Suprapubic skin (tissue), 4 donors: Measurements from ENCODE around the gene SLC9C2. TPM values are rescaled to one million over a fixed set of nuclear protein-coding genes. Genes with fewer than 3 reads are reported as not detected.
"Not testable (repeated sequence)": the region's sequence is repeated elsewhere in the genome, so short reads cannot be mapped to it uniquely, and the experiment has no call there.

Experiments used
- DNase-seq, 2 donors: peaks; one replicate each; pipeline ENCODE4 v3.0.0-alpha.2; 2019; ENCODE audit warnings: low spot score in 2 of 2
- H3K27ac ChIP-seq: fragments of 200-600 bp; sonication (generic); one replicate; pipeline ENCODE4 v1.5.1; 2019
- H3K27me3 ChIP-seq: fragments of 200-600 bp; sonication (generic); one replicate; pipeline ENCODE4 v1.5.1; 2019
- H3K36me3 ChIP-seq: fragments of 200-600 bp; sonication (generic); one replicate; pipeline ENCODE4 v1.5.1; 2019
- H3K4me1 ChIP-seq: fragments of 200-600 bp; sonication (generic); one replicate; pipeline ENCODE4 v1.5.1; 2019
- H3K4me3 ChIP-seq: fragments of 200-600 bp; sonication (generic); one replicate; pipeline ENCODE4 v1.5.1; 2019; ENCODE audit warnings: mild to moderate bottlenecking
- H3K9me3 ChIP-seq: fragments of 200-600 bp; sonication (generic); one replicate; pipeline ENCODE4 v1.5.1; 2019
- EP300 ChIP-seq: sonication (generic); formaldehyde crosslinking; IDR thresholded peaks from one replicate; pipeline ENCODE4 v1.6.1; 2017; ENCODE audit warnings: antibody characterized with exemption
- POLR2A ChIP-seq, 2 donors: fragments of 450-650 bp; IDR thresholded peaks; one replicate each; pipeline ENCODE4 v1.6.1; 2017; ENCODE audit warnings: antibody characterized with exemption in 2 of 2, mild to moderate bottlenecking in 2 of 2, moderate library complexity in 2 of 2
- POLR2AphosphoS5 ChIP-seq, 3 donors: sonication (generic); formaldehyde crosslinking; IDR thresholded peaks; one replicate each; pipeline ENCODE4 v1.6.1; 2017; ENCODE audit warnings: antibody characterized with exemption in 3 of 3
- WGBS: methylation state at CpG from one replicate; pipeline ENCODE4 v1.1.5; 2018; 5-methylcytosine and 5-hydroxymethylcytosine counted together
- total RNA-seq, 4 donors: library from RNA; depleted of rRNA; stranded (reverse); fragments of >200 nt; gene quantifications; one replicate each; pipeline ENCODE4 v1.1.0, GENCODE V29; 2016
- TF ChIP-seq, protein P1 (sequence below), 2 donors: fragments of 200-600 bp in 1 of 2; fragments of 450-650 bp in 1 of 2; sonication (generic) in 1 of 2; IDR thresholded peaks; one replicate each; pipeline ENCODE4 v1.5.1; 2016 to 2019; ENCODE audit warnings: antibody characterized with exemption in 2 of 2, mild to moderate bottlenecking in 1 of 2, moderate library complexity in 1 of 2

Gene SLC9C2
- total RNA-seq, 4 donors from 2014 or later = not detected

GRCh38 chr1:173470608-173471007, 132.3 kb downstream of the SLC9C2 start:
- Histone ChIP-seq H3K9me3 (no peaks in the 10 kb centered on the region), H3K4me1 (peaks cover 5% of the 10 kb centered on the region), H3K4me3 (no peak overlapping the region), H3K27me3 (no peaks in the 10 kb centered on the region), H3K27ac (no peak overlapping the region), H3K36me3 (peaks cover 4% of the 10 kb centered on the region)
- no peak for DNase-seq
- TF ChIP-seq EP300 (no peak), POLR2A (IDR thresholded peaks at IDR 0.05) (no peak), POLR2AphosphoS5 (IDR thresholded peaks at IDR 0.05) (no peak)
- TF ChIP-seq, protein P1, sequence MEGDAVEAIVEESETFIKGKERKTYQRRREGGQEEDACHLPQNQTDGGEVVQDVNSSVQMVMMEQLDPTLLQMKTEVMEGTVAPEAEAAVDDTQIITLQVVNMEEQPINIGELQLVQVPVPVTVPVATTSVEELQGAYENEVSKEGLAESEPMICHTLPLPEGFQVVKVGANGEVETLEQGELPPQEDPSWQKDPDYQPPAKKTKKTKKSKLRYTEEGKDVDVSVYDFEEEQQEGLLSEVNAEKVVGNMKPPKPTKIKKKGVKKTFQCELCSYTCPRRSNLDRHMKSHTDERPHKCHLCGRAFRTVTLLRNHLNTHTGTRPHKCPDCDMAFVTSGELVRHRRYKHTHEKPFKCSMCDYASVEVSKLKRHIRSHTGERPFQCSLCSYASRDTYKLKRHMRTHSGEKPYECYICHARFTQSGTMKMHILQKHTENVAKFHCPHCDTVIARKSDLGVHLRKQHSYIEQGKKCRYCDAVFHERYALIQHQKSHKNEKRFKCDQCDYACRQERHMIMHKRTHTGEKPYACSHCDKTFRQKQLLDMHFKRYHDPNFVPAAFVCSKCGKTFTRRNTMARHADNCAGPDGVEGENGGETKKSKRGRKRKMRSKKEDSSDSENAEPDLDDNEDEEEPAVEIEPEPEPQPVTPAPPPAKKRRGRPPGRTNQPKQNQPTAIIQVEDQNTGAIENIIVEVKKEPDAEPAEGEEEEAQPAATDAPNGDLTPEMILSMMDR (IDR thresholded peaks at IDR 0.05) = no peak
- 96% methylated on average over 4 of the region's 4 CpGs for WGBS

- Histone ChIP-seq H3K4me1 (no peaks in the 10 kb centered on the region), H3K4me3 (no peak overlapping the region), H3K9me3 (no peaks in the 10 kb centered on the region), H3K27ac (no peak overlapping the region), H3K36me3 (peaks cover 4% of the 10 kb centered on the region), H3K27me3 (no peaks in the 10 kb centered on the region)
- TF ChIP-seq POLR2A (IDR thresholded peaks at IDR 0.05) (no peak), EP300 (no peak), POLR2AphosphoS5 (IDR thresholded peaks at IDR 0.05) (no peak)
- TF ChIP-seq, protein P1 (IDR thresholded peaks at IDR 0.05) = no peak
- DNase-seq = no peak
- 81% methylated on average over 3 of the region's 3 CpGs for WGBS
Observed at GRCh38 chr1:173469656-173470055, 133.2 kb downstream of the SLC9C2 start.

DNA sequence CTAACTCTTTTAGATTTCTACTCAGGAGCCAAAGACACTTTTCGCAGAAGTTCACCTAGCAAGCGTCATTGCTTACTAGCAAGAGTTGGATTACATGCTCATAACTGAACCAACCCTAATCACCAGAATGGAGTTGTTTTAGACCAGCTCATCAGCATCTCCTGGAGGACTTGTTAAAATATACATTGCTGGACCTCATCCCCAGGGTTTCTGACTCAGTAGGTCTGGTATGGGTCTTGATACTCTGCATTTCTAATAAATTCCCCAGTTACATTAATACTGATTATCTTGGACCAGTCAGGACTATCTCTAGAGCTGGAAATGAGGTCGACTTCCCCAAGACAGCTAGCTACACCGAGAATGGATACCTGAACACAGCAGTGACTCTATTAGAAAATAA, 135.4 kb downstream of the SLC9C2 start:
- TF ChIP-seq POLR2AphosphoS5 (IDR thresholded peaks at IDR 0.05) (no peak), POLR2A (IDR thresholded peaks at IDR 0.05) (no peak), EP300 (no peak)
- TF ChIP-seq, protein P1 (IDR thresholded peaks at IDR 0.05) = no peak
- peaks cover 4% of the 10 kb centered on the region for H3K36me3 ChIP-seq
- 93% methylated on average over 4 of the region's 4 CpGs for WGBS
- H3K27ac ChIP-seq = no peak overlapping the region
- no peak for DNase-seq
- H3K27me3 ChIP-seq = no peaks in the 10 kb centered on the region
- no peak overlapping the region for H3K4me3 ChIP-seq
- no peaks in the 10 kb centered on the region for H3K4me1 ChIP-seq
- H3K9me3 ChIP-seq = peaks cover 7% of the 10 kb centered on the region

DNA sequence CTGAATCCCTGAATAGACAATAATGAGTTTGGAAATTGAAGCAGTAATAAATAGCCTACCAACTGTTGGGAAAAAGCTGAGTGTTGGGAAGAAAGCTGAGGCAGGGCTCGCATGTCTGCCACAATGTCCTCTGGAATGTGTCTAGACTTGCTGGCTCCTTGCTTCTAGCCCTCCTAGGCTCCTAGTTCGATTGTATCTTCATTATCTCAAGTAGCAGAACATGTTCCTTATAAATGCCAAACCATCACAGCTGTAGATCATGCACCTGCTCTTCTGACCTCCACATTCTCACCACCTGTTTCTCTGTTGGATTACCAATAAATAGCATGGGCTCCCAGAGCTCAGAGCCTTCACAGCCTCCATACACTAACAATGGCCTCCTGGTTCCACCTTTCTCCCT, 138.7 kb downstream of the SLC9C2 start:
- H3K4me1 ChIP-seq, H3K4me3 ChIP-seq, H3K9me3 ChIP-seq, H3K27ac ChIP-seq, H3K27me3 ChIP-seq, DNase-seq: not testable (repeated sequence)
- H3K36me3 ChIP-seq = peaks cover 24% of the 10 kb centered on the region
- 73% methylated on average over 2 of the region's 2 CpGs for WGBS

- 98% methylated on average over 2 of the region's 2 CpGs for WGBS
- not testable (repeated sequence) for DNase-seq, H3K9me3 ChIP-seq, H3K27me3 ChIP-seq, H3K27ac ChIP-seq, H3K4me1 ChIP-seq, H3K4me3 ChIP-seq
- peaks cover 24% of the 10 kb centered on the region for H3K36me3 ChIP-seq
Observed at GRCh38 chr1:173462666-173463065, 140.2 kb downstream of the SLC9C2 start.

- no peaks in the 10 kb centered on the region for H3K27me3 ChIP-seq
- peaks cover 24% of the 10 kb centered on the region for H3K36me3 ChIP-seq
- H3K4me3 ChIP-seq = no peak overlapping the region
- WGBS = 70% methylated on average over 3 of the region's 4 CpGs
- TF ChIP-seq POLR2AphosphoS5 (IDR thresholded peaks at IDR 0.05) = no peak
- no peak for TF ChIP-seq EP300
- TF ChIP-seq POLR2A (IDR thresholded peaks at IDR 0.05) = no peak
- TF ChIP-seq, protein P1 (IDR thresholded peaks at IDR 0.05) = no peak
- no peaks in the 10 kb centered on the region for H3K4me1 ChIP-seq
- no peak for DNase-seq
- no peak overlapping the region for H3K27ac ChIP-seq
- H3K9me3 ChIP-seq = peaks cover 7% of the 10 kb centered on the region
Observed at GRCh38 chr1:173459885-173460284, 143.0 kb downstream of the SLC9C2 start.
